Measurements from ENCODE around the gene CLHC1.

The CLHC1 gene

GRCh38 chr2:55168221-55169154 is 63.6 kb downstream of the CLHC1 start:
- no peak for DNase-seq

- DNase-seq, result no peak
These were observed 66.5 kb downstream of the CLHC1 start for GRCh38 chr2:55165626-55166025.

- no peak for DNase-seq
These were observed 67.3 kb downstream of the CLHC1 start for GRCh38 chr2:55164534-55165480.

GRCh38 chr2:55163941-55164390 is 68.1 kb downstream of the CLHC1 start:
- no peak for DNase-seq

- DNase-seq, result no peak
These were observed 68.8 kb downstream of the CLHC1 start for GRCh38 chr2:55163274-55163721.

- no peak for DNase-seq
These were observed 69.6 kb downstream of the CLHC1 start for GRCh38 chr2:55162284-55163006.

GRCh38 chr2:55161295-55162210 is 70.5 kb downstream of the CLHC1 start:
- DNase-seq, result no peak

- no peak for DNase-seq
These were observed 71.7 kb downstream of the CLHC1 start for GRCh38 chr2:55160422-55160821.

- no peak for DNase-seq
These were observed 72.3 kb downstream of the CLHC1 start for GRCh38 chr2:55159752-55160151.

- DNase-seq, result no peak
These were observed 72.9 kb downstream of the CLHC1 start for GRCh38 chr2:55159037-55159651.

- no peak for DNase-seq
These were observed 73.8 kb downstream of the CLHC1 start for GRCh38 chr2:55158111-55158814.

GRCh38 chr2:55157474-55157884 is 74.6 kb downstream of the CLHC1 start:
- DNase-seq, result no peak

- DNase-seq, result no peak
These were observed 75.1 kb downstream of the CLHC1 start for GRCh38 chr2:55156984-55157383.

- DNase-seq, result no peak
These were observed 75.8 kb downstream of the CLHC1 start for GRCh38 chr2:55156326-55156725.

- no peak for DNase-seq
These were observed 76.3 kb downstream of the CLHC1 start for GRCh38 chr2:55155764-55156281.

- DNase-seq, result no peak
These were observed 76.9 kb downstream of the CLHC1 start for GRCh38 chr2:55155206-55155605.

- no peak for DNase-seq
These were observed 77.5 kb downstream of the CLHC1 start for GRCh38 chr2:55154525-55155030.

GRCh38 chr2:55153584-55154299 is 78.4 kb downstream of the CLHC1 start:
- DNase-seq, result no peak

Data from GOT3 (cell line).